Gastrocnemius medialis (tissue), 4 donors: ENCODE data around the gene RCN2.

ENCODE experiments used
- POLR2A ChIP-seq, 2 donors: fragments of 450-650 bp; IDR thresholded peaks; one replicate each; pipeline ENCODE4 v1.6.1; 2017; ENCODE audit warnings: antibody characterized with exemption in 2 of 2, mild to moderate bottlenecking in 2 of 2, moderate library complexity in 2 of 2
- TF ChIP-seq, protein P1 (sequence below), 5 experiments: fragments of 450-650 bp in 3 of 5; fragments of 200-600 bp in 2 of 5; sonication (generic) in 2 of 5; IDR thresholded peaks in 4 of 5; conservative IDR thresholded peaks in 1 of 5; 1 replicate in 4 of 5; 2 replicates in 1 of 5; pipeline ENCODE4 v1.5.1; 2016 to 2019; ENCODE audit warnings: antibody characterized with exemption in 5 of 5, mild to moderate bottlenecking in 3 of 5, moderate library complexity in 3 of 5

DNA sequence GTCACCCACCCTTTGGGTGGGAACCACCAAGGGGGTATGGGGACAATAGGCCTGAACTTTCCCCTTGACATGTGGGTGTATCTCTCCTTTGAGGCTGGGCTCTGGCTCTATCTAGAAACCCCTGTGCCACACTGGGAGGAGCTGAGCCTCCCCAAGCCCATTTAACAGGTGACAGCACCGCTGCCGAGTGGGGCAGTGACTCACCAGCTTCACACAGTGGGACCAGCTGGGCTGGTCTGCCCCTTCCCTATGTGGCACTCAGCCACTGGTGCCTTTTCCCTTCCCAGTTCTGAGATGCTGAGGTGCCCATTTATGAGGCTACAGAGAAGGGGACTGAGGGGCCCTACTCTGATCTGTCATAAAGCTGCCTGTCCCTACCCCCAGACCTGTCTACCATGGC, 68.4 kb downstream of the RCN2 start:
- TF ChIP-seq, protein P1, sequence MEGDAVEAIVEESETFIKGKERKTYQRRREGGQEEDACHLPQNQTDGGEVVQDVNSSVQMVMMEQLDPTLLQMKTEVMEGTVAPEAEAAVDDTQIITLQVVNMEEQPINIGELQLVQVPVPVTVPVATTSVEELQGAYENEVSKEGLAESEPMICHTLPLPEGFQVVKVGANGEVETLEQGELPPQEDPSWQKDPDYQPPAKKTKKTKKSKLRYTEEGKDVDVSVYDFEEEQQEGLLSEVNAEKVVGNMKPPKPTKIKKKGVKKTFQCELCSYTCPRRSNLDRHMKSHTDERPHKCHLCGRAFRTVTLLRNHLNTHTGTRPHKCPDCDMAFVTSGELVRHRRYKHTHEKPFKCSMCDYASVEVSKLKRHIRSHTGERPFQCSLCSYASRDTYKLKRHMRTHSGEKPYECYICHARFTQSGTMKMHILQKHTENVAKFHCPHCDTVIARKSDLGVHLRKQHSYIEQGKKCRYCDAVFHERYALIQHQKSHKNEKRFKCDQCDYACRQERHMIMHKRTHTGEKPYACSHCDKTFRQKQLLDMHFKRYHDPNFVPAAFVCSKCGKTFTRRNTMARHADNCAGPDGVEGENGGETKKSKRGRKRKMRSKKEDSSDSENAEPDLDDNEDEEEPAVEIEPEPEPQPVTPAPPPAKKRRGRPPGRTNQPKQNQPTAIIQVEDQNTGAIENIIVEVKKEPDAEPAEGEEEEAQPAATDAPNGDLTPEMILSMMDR (IDR thresholded peaks at IDR 0.05 in 4 of 5, conservative IDR thresholded peaks at IDR 0.05 in 1 of 5): no peak
- TF ChIP-seq POLR2A (IDR thresholded peaks at IDR 0.05): no peak
